HG03045 (cell line): ENCODE results near the gene ATP2A3.

Source experiments
- ATAC-seq: cut with Tn5 transposase; IDR thresholded peaks from one replicate; pipeline ENCODE4 v1.9.1; 2021; ENCODE audit warnings: mild to moderate bottlenecking, moderate library complexity; ENCODE audit not compliant: unreplicated experiment

The ATP2A3 gene

GRCh38 chr17:3893720-3894116, 70.5 kb downstream of the ATP2A3 start:
- ATAC-seq = no peak

- peak; percentile 80 for ATAC-seq
These were observed 71.1 kb downstream of the ATP2A3 start, which contains the start of gene CAMKK1 for GRCh38 chr17:3893003-3893719. Gene CAMKK1, minus strand, starts transcription at chr17:3893053. Its CDS starts 7,366 bp downstream, at chr17:3885687.

GRCh38 chr17:3892095-3892998, 71.9 kb downstream of the ATP2A3 start:
- ATAC-seq = peak; percentile 9

- ATAC-seq = no peak
These were observed 72.6 kb downstream of the ATP2A3 start for GRCh38 chr17:3891626-3892094.

- ATAC-seq = no peak
These were observed 73.4 kb downstream of the ATP2A3 start for GRCh38 chr17:3890878-3891219.

GRCh38 chr17:3890082-3890877, 74.0 kb downstream of the ATP2A3 start:
- ATAC-seq = no peak

GRCh38 chr17:3889325-3890012, 74.8 kb downstream of the ATP2A3 start:
- no peak for ATAC-seq

- ATAC-seq = no peak
These were observed 75.7 kb downstream of the ATP2A3 start for GRCh38 chr17:3888343-3889171.

GRCh38 chr17:3887804-3888203, 76.4 kb downstream of the ATP2A3 start:
- ATAC-seq = no peak

GRCh38 chr17:3887394-3887793, 76.8 kb downstream of the ATP2A3 start:
- no peak for ATAC-seq

- no peak for ATAC-seq
These were observed 77.5 kb downstream of the ATP2A3 start for GRCh38 chr17:3886776-3887175.

GRCh38 chr17:3885970-3886369, 78.3 kb downstream of the ATP2A3 start:
- ATAC-seq = no peak

GRCh38 chr17:3885271-3885670, 79.0 kb downstream of the ATP2A3 start:
- ATAC-seq = no peak

- ATAC-seq = no peak
These were observed 80.0 kb downstream of the ATP2A3 start for GRCh38 chr17:3884188-3884587.

- ATAC-seq = no peak
These were observed 82.0 kb downstream of the ATP2A3 start for GRCh38 chr17:3882276-3882675.

GRCh38 chr17:3880983-3881382, 83.3 kb downstream of the ATP2A3 start:
- no peak for ATAC-seq

GRCh38 chr17:3879591-3880417, 84.4 kb downstream of the ATP2A3 start:
- ATAC-seq = no peak

- ATAC-seq = no peak
These were observed 85.1 kb downstream of the ATP2A3 start for GRCh38 chr17:3879186-3879585.

GRCh38 chr17:3877220-3877619, 87.0 kb downstream of the ATP2A3 start:
- ATAC-seq = no peak
